Measurements from ENCODE around the gene FBXO21.
A peak's percentile ranks its signal among the peaks of the same experiment; 100 is the strongest.
"Not testable (repeated sequence)": the region's sequence is repeated elsewhere in the genome, so short reads cannot be mapped to it uniquely, and the experiment has no call there.

The FBXO21 gene

DNA sequence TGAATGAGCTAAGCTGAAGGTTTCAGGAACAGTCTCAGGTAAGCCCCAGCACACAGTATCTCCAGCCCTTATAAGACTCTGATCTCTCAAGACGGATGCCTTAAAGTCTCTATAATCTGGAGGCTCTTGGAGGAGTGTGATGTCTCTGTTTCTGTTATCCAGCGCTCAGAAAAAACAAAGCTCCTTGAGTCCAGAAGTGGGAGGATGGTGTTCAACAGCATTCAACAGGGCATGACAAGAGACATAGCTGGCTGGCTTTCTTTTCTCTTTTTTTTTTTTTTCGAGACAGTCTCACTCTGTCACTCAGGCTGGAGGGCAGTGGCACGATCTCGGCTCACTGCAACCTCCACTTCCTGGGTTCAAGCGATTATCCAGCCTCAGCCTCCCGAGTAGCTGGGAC is 59.5 kb downstream of the FBXO21 start:
- no peak for DNase-seq

DNA sequence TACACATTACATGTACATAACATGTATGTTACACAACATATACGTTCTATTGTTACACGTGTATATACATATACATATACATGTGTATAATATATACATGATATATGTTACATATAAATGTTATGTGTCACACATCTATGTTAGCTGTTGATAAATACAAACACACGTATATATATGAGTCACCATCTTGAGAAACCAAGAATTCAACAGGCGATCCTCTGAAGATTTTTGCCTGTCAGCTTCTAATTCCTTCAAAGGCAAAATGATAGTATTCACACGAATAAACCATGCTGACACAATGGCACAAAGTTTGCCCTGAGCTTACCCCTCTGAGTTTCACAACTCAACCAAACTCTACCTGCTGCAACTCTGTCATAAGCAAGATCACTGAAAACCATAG is 60.9 kb downstream of the FBXO21 start:
- no peak for DNase-seq

DNA sequence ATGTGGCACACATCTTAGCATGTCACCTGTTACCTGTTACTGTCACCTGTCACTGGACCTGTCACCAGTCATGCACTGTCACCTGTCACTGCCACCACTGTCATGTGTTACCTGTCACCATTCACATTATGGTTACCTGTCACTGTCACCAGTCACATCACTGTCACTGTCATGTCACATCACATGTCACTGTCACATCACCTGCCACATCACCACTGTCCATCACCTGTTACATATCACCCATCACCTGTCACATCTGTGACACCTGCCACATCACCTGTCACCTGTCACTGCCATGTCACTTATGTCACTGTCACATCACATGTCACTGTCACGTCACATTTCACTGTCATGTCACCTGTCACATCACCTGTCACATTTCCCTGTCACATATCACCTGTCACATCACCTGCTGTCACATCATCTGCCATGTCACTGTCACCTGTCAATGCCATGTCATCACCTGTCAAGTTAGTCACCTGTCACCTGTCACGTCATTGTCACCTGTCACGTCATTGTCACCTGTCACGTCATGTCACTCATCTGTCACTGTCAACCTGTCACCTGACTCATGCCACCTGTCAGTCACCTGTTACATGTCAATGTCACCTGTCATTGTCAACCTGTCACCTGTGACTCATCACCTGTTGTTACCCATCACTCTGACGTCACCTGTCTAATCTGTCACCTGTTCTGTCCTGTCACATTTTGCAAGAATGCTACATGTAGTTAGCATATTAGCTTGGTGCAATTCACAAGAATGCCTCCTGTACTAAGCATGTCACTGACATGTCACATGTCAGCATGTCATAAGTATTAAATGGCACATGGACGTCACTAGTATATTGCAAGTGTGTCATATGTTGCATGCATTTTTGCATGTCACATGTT is 62.1 kb downstream of the FBXO21 start:
- DNase-seq, result no peak

DNA sequence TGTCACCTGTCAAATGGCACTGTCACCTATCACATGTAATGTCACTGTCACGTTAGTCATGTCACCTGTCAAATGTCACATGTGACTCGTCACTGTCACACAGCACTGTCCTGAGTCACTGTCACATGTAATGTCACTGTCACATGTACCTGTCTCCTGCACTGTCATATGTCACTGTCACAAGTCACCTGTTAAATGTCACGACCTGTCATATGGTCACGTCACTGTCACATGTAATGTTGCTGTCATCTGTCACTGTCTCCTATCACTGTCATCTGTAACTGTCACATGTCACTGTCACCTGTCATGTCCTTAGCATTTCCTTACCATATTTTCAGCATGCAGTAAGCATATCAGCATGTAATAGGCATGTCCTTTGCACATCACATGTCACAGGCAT is 63.9 kb downstream of the FBXO21 start:
- no peak for DNase-seq

DNA sequence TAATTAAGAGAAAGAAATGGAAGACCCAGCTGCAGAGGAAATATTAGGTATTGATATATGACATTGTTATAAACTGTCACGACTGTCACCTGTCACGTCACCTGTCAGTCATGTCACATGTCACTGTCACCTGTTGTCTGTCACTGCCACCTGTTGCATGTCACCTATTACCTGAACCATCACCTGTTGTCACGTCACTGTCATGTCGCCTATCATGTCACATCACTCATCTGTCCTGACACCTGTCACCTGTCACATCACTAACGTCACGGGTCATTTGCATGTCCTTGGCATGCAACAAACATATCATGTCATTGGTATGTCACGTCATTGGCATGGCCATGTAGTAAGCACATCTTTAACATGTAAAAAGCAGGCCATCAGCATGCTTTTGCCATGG is 64.5 kb downstream of the FBXO21 start:
- DNase-seq, result no peak

DNA sequence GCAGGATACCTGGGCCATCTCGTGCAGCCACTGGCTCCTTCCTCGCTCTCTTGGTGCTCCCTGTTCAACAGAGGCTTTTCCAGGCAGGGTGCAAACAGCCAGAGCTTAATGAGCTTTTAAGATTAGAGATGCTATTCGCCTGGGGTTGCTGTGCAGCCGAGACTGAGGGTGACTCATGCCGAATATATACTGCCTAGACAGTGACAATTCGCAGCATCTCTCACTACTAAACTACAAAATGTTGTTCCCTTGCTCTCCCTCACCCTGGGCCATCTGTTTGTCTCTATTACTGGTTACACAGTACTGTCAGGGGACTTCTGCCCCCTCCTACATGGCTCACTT is 65.0 kb downstream of the FBXO21 start:
- DNase-seq, result no peak

DNA sequence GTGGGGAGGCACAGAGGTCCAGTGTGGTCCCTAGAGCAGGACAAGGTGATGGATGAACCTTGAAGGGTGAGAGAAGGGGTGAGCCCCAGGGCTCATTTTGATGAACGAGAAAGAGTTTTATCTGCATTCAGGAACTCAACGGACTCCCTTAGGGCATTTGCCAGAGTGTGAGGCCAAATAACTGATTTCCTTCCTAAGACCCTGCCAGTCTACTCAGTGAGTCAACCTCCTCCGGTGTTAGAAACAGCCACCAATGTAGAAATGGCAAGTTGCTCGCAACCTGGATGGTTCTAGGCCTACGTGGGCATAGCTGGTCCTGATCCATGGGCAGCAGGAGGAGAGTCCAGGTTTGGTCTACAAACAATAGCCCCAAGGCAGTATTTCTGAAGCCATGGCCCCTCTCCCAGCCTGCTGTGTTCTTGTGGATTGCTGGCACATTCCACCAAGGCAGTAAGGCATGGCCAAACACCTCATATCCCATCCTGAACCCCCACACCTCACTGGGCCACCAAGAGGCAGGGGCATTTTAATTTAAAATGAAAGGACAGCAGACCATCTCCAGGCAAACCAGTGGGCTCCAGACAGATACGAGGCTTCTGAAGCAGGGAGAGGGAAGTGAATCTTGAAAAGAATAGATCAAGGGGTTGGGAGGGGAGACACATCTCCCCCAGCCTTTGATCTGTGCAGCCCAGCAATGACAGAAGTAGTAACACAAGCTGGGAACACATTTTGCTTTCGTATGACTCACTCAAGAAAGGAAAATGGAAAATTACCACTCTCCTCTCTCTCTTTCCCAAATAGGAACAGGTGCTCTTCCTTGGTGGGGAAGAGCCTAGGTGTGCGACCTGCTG is 65.6 kb downstream of the FBXO21 start:
- DNase-seq, result no peak

DNA sequence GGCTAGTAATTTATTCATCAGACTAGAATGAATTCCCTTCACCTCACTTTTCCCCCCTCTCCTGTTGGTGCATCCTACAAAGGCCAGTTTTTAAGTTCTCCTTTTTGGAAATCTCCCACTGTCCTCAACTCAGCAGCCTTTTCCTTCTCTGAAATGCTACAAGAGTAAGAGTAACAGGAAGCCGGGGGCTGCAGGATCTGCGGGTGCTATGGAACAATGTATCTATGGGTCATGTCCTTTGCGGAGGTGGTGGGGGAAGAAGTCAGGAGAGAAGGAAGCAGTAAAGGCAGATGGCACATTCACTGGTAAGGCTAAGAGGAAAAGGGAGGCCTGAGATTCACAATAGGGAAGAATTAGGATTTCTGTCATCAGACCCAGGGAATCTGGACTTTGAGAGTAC is 68.8 kb downstream of the FBXO21 start:
- no peak for DNase-seq

DNA sequence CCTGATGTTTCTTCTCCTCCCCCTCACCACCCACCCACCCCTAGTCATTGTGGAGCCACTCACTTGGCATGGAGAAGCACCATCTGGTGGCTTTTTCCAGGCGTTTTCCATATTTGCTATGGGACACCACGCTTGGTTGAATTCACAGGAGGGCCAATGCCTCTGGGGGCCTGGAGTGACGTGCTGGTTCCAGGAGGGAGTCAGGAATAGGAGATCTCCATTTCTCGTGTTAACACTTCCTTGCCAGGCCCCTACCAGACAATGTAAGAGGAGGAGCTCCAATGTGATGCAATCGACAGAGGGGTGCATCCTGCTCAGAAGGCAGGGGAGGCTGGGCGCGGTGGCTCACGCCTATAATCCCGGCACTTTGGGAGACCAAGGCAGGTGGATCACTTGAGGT is 69.5 kb downstream of the FBXO21 start:
- no peak for DNase-seq

DNA sequence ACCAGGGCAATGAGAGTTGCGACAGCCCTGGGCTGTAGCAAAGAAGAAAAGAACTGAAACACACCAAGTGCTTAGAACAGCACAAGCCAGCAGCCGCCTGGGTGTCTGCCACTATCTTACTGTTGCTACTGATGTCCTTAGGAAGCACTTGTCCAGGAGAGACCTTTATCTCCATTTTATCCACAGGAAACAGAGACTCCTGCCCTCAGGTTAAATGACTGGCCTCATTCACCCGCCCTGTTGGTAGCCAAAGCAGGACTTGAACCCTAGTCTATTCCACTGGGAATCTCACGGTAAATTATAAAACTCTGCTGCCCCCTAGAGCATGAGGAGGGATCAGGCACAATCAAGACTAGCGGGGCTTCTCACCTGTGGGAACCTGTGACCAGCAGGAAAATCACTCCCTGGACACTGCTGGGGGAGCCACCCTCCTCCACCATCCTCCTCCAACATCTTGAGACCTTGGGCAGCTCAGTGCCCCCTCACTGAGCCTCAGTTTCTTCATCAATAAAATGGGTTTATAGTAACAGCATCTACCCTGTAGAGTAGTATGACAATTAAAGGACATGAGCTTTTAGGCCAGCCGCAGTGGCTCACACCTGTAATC is 70.6 kb downstream of the FBXO21 start:
- DNase-seq, result peak; percentile 32

DNA sequence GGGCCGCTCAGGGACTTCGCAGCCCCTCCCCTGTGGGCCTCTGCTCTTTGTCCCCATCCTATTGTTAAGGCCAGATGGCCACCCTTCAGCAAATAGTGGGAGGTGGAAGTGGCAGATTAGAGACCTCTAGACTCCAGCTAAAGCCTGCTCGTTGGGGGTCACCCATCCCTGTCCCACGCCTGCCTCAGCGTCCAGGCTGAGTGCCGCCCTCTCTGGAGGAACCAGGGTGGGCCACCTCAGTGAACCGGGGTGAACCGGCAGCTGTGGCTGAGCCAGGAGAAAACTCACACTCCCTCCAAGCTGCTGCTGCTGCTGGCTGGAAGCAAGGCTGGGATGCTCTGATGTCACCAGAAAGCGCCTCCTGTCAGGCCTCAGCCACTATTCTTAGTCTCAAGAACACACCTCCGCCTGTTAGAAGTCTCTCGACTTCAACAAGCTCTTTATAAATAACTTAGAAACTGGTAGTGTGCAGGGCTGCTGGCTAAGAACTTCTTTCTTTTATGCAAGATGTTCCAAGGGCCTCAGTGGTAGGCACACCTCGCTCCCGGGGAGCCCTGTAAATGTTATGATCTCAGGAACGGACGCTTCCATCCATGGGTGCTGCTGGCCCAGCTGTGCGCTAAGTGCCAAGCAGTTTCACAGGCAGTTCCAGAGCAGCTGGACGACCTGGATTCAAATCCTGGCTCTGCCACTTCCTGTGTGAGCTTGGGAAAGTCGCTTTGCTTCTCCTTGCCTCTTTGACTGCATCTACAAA is 71.3 kb downstream of the FBXO21 start:
- DNase-seq, result no peak

DNA sequence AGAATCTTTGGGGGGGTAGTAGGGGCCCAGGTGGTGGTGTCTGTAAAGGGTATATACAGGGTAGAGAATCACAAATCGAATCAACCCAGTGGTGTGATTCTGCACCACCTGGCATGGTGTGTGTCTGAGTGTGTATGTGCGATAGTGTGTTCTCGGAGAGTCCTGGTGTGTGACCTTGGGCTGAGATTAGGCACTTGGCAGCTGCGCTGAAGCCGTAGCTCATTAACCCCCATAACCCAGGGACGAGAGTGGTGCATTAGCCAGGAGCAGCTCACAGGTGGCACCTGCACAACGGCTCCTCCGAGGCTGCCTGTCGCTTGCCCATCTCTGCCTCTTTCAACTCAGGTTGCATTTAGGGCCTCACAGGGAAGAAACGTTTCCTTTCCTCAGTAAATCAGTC is 75.5 kb downstream of the FBXO21 start:
- no peak for DNase-seq

DNA sequence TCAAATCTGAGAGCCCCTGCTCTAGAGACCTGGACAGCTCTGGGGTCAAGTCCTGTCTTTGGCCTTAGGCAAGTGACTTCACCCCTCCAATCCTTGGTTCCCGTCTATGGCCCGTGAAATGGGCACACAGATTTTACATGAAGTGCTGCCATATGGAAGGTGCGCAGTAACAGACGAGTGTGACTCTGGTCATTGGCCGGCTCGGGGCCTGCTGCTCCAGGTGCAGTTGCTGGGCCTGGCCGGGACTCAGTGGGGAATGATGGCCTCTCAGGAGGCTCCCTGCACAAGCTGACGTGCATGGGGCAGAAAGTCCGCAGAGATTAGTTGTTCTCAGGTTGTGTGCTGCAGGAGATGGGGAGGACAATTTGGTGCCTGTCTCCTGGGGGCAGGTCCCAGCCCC is 77.0 kb downstream of the FBXO21 start:
- no peak for DNase-seq

DNA sequence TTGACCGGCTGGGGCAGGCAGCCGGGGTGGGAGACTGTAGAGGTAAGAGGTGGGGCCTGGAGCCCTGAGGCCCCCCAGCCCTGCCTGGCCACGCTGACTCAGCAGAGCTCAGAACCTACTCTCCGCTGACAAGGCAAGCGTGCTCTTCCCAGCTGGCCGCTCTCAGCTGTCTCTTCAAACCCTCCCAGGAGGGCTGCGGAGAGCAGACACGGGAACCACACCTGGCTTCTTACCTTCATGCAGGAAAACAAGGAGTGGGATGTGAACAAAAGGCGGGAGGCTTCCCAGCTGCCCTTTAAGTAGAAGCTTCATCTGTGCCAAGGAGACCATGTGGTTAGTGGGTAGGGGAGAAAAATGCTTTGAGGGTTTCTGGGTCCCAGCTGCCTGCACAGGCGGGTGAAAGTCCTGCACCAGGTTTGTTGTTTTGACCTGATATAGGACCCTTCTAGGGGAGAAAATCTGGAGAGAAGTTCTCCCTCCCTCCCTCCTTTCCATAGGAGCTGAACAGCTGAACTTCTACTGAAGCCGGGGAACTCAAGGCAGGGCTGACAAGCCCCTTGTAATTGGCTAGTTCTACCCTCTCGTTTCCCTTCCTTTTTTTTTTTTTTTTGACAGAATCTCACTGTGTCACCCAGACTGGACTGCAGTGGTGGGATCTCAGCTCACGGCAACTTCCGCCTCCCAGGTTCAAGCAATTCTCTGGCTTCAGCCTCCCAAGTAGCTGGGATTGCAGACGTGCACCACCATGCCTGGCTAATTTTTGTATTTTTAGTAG is 78.3 kb downstream of the FBXO21 start:
- DNase-seq, result no peak

DNA sequence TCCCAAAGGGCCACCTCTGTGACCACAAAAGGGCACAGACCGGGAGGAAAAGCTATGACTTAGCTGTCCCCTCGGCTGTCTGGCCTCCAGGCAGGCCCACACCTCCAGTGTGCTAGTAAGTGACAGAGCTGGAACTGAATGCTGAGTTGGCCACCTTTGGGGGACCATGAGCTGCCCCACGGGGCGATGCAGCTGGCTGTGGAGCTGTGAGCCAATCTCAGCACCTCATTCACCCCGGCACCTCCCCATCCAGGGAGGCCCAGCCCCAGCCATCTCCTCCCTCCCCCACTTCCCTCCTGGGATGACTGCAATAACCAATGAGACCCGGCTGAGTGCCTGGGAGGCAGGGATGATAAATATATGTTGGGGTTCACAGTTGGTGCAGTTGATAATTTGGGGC is 78.9 kb downstream of the FBXO21 start:
- no peak for DNase-seq

DNA sequence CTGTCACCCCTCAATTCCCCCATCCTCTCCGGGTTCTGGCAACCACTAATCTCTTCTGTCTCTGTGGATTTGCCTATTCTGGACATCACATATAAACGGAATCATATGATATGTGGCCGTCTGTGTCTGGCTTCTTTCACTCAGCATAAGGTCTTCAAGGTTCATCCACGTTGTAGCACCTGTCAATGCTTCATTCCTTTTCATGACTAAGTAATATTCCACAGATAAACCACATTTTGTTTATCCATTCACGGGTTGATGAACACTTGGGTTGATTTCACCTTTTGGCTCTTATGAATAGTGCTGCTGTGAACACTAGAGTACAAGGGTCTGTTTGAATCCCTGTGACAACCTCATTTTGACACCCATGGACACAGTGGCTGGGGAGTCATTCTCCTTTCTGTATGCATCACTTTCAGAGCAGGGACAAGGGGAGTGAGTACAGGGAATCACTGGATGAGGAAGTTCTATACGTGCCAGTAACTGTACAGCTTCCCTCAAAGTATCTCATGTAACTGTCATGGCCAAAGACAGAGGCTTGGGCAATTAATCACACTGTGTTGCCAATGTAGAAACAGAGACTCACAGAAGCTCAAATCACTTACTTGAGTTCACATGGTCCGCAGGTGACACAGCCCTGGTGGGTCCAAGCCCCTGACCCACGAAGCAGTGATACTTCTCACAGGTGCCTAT is 80.2 kb downstream of the FBXO21 start:
- DNase-seq, result no peak

DNA sequence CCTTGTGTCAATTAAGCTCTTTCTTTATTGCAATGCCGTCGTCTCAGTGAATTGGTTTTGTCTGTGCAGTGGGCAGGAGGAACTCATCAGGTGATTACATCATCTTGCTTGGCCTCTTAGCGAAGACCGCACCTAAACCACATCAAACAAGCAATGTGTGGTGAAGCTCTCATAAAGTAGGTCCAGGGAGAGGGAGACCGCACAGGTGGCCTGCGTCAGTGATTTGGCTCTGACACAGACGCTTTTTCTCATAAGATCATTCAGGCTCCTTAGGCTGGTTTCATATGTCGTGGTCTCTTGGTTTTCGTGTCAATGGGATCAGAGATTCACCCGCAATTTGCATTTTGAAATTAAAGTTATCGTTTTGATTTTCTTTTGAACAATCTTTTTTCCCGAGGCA is 84.4 kb downstream of the FBXO21 start:
- peak; percentile 24 for DNase-seq

DNA sequence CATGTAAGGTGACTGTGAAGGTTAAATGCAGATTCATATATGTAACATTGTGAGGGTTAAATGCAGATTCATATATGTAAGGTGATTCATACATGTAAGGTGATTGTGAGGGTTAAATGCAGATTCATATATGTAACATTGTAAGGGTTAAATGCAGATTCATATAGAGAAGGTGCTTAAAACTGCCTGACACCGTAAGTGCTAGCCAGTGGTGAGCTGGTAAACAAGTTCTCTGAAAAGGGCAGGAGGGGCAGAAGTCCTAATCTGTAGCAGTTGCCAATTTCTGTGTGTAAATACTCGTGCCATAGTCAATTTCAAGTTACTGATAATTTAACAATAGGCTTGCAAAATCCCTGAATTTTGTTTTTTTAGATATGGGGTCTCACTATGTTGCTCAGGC is 86.3 kb downstream of the FBXO21 start:
- not testable (repeated sequence) for DNase-seq

DNA sequence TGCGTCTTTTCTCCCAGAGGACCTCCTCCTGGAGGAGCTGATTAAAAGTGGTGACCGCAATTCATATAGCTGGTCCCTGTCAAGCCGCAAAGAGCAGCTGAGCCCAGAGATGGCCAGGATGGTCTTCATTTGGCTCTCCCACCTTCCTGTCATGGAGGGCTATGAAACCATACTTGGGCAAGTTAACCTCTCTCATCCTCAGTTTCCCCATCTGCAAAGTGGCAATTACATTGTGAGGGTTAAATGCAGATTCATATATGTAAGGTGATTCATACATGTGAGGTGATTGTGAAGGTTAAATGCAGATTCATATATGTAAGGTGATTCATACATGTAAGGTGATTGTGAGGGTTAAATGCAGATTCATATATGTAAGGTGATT is 87.5 kb downstream of the FBXO21 start:
- DNase-seq, result no peak

DNA sequence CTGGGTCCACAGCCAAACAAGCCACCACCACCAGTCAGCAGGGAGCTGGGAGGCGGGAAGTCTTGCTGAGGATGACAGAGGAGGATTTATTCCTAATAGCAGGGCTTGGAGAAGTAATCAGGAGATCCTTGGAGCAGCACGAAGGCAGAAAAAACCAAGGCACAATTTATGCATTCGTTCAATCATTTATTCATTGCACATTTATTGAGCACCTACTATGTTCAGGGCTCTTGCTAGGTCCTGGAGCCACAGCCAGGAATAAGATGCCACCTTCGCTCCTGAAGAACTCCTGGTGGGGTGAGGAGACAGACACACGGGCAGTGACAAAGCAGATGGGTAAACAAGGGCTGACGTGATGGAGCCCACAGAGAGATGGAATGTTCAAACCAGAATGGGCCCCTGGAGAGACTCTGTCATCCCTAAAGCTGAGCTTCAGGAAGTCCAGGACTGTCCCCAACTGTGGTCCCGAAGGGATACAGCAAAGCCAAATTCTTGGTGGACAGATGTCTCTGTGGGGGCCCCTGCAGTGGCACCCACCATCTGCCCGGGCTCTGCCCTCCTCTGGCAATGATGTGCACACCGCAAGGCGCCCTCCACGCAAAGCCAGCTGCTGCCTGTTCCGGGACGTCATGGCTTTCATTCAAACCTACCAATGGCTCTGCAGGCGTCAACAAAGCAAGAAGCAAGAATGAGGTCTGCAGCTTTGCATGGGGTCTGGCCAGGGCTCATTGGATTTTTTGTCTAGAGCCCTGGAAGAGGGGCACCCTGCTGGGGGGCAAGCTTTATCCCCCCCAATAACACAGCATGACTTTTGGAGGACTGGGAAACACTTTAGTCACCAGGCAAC is 88.1 kb downstream of the FBXO21 start:
- no peak for DNase-seq

All from activated T-cell treated with anti-CD3 and anti-CD28 coated beads, Interleukin-2, amount 50 U/mL, for 1 hour (primary cell).